ENCODE results near the gene CEP83.
"Not testable (repeated sequence)": the region's sequence is repeated elsewhere in the genome, so short reads cannot be mapped to it uniquely, and the experiment has no call there.

GRCh38 chr12:94424830-94425229 is 34.8 kb downstream of the CEP83 start:
- not testable (repeated sequence) for TF ChIP-seq CTCF, POLR2A, POLR2AphosphoS5 (IDR thresholded peaks at IDR 0.05)

Measured in prostate gland (tissue), 2 donors.